DMS 273 treated with DMSO at 0.1 percent for 48 hours (cell line): ENCODE results near the gene NRARP.
"Not testable (repeated sequence)": the region's sequence is repeated elsewhere in the genome, so short reads cannot be mapped to it uniquely, and the experiment has no call there.

ENCODE experiments used
- DNase-seq: peaks from one replicate; lab custom pipeline; 2025; lab: John Stamatoyannopoulos, UW

The NRARP gene

GRCh38 chr9:137302118-137302448 lies at the start of gene NRARP:
Gene NRARP (minus strand): TSS chr9:137302271. CDS start chr9:137301928, 343 bp downstream.
- DNase-seq: no peak

DNA sequence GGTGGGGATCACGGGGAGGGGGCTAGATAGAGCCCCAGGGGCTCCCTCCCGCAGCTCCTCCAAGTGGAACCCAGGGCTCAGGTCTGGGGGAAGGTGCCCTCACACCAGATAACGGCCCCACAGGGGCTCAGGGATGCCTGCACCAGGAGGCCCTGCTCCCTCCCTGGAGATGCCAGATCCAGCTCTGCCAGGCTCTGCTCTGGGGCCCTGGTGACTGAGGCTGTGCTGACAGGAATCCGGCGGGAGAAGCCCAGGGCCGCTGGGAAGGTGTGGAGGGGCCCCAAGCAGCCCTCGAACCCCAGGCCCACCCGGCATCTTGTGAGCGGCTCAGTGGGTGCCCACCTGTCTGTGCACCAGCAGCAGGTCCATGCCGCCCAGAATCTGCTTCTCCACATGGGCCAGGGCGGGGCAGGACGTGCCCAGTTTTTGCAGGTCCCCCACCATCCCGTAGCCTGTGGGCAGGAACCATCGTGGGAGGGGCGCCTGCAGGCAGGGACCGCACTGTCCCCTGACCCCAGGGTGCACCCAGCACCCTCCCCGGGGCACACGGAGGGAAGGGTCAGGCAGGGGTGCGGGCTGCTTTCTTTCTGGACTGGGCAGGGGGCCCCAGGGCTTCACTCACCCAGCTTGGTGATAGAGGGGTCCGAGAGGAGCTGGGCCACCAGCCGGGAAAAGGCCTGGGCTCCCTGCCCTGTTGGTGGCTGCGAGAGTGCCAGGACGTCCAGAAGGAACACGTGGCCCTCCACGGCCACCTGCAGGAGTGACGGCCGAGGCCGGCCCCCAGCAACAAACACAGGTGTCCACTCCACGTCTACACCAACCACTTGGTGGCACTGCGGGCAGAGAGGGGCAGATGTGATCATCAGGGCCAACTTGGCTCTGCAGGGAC lies 48.9 kb upstream of the NRARP start:
- DNase-seq: no peak

DNA sequence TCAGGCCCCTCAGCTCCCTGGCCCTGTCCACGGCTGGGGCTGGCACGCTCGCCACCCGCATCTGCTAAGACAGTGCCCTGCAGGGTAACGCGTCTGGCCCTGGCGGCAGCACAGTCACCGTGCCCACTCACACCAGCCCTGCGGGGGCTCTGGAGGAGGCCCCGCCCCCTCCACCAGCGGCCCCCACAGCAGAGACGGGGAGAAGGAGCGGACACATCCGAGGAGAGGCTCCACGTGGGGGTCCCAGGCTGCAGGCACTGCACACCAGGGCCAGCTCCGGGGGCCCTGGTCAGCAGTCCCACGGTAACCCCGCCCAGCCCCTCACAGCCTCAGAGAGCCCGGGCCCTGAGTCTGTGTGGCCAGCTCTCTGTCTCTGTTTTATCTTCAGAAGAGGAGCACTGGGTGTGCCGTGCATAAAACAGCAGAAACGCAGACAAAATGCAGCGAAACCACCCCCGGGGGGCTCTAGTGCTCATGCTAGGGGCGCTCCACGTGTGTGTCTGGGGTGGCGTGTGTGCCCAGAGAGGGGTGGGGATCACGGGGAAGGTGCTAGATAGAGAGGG lies 47.5 kb upstream of the NRARP start:
- DNase-seq: no peak

DNA sequence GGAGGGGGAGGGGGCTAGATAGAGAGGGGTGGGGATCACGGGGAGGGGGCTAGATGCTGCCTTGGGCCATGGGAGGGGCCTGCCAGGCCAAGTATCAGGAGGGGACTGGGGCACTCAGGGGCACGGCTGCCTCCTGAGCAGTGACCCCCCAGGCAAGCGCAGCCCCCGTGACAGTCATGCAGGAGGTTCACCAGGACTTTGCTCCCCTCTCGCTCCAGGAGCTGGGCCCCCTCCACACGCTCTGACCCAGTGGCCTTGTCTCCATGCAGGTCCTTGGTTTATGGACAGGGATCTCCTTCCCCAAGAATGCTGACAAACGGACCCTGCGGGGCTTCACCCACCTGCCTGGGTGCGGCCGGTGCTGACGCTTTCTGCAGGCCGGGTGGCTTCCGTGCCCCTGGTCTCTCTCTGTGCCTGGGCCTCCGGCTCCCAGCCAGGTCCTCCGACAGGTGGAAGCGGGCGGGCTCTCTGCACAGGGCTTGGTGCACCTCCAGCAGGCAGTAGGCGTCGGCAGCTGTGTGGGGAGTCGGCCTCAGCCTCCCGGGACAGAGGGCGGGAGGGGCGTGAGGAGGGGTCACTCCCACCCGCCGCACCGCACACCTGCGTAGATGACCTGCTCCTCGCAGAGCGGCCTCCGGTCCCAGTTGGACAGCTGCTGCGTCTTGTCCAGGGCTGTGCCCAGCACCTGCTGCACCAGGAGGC lies 46.8 kb upstream of the NRARP start:
- no peak for DNase-seq

GRCh38 chr9:137347928-137348327 lies 45.9 kb upstream of the NRARP start:
- no peak for DNase-seq

DNA sequence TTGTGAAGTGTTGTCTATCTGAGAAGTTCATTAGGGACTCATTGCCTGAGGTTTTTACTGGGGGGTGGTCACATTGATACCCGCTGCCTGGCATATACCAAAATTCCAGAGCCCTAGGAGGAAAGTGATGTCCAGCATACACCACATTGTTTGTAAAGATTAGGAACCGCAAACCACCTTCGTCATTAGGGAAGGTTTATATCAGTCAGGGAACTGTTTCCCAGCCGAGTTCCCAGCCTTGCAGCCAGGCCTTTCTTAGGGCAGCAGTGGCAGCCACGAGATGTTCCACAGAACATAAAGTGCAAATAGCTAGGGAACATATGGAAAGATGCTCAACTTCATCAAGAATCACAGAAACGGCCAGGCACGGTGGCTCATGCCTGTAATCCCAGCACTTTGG lies 40.4 kb upstream of the NRARP start:
- DNase-seq: no peak

DNA sequence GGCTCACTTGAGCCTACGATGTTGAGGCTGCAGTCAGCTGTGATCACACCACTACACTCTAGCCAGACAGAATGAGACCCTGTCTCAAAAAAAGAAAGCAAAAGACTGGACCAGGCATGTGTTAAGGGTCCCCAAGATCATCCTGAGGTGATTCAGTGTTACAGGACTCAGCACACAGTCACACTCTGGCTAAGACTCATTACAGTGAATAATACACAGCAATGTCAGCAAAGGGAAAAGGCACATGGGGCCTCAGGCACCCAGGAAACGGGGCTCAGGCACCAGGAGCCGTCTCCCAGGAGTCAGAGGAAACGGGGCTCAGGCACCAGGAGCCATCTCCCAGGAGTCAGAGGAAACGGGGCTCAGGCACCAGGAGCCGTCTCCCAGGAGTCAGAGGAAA lies 39.2 kb upstream of the NRARP start:
- no peak for DNase-seq

GRCh38 chr9:137339908-137340462 lies 37.9 kb upstream of the NRARP start:
- DNase-seq: not testable (repeated sequence)

GRCh38 chr9:137339045-137339907 lies 37.2 kb upstream of the NRARP start:
- DNase-seq: no peak

- no peak for DNase-seq
Measured at GRCh38 chr9:137336735-137337134, 34.7 kb upstream of the NRARP start.

- no peak for DNase-seq
Measured at GRCh38 chr9:137333016-137333671, 31.1 kb upstream of the NRARP start.

GRCh38 chr9:137331929-137332328 lies 29.9 kb upstream of the NRARP start:
- DNase-seq: no peak

DNA sequence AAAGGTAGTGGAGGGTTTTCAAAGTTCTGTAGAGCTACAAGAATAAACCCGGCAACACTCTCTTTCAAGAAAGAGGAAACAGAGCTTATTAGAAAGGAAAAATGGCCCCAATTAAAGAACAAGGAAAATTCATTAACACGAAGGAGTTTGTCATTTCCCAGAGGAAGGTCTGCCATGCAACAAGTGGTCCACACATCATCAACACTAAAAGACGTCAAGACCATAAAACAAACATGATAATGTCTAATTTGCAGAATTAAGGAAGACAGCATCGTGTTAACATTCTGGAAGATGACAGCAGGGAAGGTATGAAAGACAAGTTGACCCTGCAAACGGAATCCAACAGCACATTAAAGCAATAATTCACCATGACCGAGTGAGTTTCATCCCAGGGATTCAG lies 28.6 kb upstream of the NRARP start:
- no peak for DNase-seq

DNA sequence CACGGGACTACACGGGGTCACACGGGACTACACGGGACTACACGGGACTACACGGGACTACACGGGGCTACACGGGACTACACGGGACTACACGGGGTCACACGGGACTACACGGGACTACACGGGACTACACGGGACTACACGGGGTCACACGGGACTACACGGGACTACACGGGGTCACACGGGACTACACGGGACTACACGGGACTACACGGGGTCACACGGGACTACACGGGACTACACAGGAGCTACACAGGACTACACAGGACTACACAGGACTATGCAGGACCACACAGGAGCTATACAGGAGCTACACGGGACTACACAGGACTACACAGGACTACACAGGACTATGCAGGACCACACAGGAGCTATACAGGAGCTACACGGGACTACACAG lies 27.5 kb upstream of the NRARP start:
- DNase-seq: not testable (repeated sequence)

- DNase-seq: not testable (repeated sequence)
Measured at GRCh38 chr9:137327641-137328550, 25.8 kb upstream of the NRARP start.

DNA sequence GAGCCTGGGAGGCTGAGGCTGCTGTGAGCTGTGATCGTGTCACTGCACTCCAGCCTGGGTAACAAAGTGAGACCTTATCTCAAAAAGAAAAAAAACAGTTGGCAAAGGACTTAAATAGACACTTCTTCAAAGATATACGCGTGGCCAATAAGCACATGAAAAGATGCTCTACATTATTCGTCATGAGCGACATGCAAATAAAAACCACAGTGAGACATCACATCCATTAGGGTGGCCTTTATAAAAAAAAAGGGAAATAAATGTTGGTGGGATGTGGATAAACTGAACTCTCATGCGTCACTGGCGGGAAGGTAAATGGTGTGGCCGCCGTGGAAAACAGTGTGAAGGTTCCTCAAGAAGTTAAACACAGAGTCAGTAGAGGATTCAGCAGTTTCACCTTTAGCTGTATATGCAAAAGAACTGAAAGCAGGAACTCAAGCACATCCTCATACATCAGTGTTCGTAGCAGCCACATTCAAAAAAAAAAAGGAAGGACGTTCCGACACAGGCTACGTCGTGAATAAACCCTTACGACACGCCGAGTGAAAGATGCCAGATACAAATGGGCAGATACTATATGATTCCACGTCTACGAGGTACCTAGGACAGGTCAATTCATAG lies 24.5 kb upstream of the NRARP start:
- DNase-seq: no peak

DNA sequence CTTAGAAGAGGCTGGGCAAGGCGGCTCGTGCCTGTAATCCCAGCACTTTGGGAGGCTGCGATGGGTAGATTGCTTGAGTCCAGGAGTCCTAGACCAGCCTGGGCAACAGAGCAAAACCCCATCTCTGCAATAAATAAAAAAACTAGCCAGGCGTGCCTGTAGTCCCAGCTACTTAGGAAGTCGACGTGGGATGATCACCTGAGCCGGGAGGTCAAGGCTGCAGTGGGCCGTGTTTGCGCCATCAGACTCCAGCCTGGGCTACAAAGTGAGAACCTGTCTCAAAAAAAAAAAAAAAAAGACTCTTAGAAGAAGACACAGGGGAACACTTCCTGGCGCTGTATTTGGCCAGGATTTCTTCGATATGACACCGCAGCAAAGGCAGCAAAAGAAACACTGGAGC lies 23.7 kb upstream of the NRARP start:
- no peak for DNase-seq

DNA sequence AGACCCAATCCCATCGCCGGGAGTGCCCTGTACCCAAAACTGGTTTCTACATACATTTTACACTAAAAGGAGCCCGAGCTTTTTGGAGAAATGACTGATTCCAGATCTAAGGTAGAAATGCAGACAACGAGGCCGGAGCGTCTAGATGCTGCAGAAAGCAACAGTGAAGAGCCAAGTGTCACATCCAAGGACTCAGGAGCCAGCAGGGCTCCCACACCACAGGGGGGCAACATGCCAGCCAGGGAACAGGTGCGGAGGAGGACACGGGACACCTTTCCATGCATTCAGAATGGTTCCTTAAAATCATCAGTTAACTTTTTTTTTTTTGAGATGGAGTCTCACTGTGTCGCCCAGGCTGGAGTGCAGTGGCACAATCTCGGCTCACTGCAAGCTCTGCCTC lies 23.1 kb upstream of the NRARP start:
- DNase-seq: no peak

GRCh38 chr9:137323531-137324331 lies 21.7 kb upstream of the NRARP start:
- DNase-seq: no peak
